Stomach (tissue), 4 donors: Measurements from ENCODE around the gene GATB.

Experiments used
- EP300 ChIP-seq: sonication (generic); formaldehyde crosslinking; IDR thresholded peaks from one replicate; pipeline ENCODE4 v1.6.1; 2017; ENCODE audit warnings: antibody characterized with exemption
- TF ChIP-seq, protein P1 (sequence below), 7 experiments: fragments of 450-650 bp in 4 of 7; fragments of 200-600 bp in 3 of 7; sonication (generic) in 3 of 7; IDR thresholded peaks; one replicate each; pipeline ENCODE4 v1.5.1; 2016 to 2019; ENCODE audit warnings: antibody characterized with exemption in 7 of 7, control low read depth in 2 of 7, mild to moderate bottlenecking in 1 of 7

DNA sequence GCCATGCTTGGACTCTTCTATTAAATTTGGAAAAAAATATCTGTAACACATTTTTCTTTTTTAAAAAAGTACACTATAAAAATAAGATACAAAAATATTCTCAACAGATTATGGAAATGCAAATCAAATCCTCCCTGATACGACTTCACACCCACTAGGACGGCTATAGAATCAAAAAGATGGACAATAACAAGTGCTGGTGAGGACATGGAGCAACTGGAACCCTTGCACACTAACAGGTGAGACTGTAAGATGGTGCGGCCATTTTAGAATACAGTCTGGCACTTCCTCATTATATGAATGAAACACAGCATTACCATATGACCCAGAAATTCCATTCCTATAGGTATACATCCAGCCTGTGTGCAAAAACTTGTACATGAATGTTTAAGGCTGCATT lies 83.6 kb downstream of the GATB start:
- TF ChIP-seq, protein P1, sequence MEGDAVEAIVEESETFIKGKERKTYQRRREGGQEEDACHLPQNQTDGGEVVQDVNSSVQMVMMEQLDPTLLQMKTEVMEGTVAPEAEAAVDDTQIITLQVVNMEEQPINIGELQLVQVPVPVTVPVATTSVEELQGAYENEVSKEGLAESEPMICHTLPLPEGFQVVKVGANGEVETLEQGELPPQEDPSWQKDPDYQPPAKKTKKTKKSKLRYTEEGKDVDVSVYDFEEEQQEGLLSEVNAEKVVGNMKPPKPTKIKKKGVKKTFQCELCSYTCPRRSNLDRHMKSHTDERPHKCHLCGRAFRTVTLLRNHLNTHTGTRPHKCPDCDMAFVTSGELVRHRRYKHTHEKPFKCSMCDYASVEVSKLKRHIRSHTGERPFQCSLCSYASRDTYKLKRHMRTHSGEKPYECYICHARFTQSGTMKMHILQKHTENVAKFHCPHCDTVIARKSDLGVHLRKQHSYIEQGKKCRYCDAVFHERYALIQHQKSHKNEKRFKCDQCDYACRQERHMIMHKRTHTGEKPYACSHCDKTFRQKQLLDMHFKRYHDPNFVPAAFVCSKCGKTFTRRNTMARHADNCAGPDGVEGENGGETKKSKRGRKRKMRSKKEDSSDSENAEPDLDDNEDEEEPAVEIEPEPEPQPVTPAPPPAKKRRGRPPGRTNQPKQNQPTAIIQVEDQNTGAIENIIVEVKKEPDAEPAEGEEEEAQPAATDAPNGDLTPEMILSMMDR (IDR thresholded peaks at IDR 0.05) = no peak
- no peak for TF ChIP-seq EP300
